Lower lobe of right lung (tissue), 2 donors: Measurements from ENCODE around the gene PELI2. TPM values are rescaled to one million over a fixed set of nuclear protein-coding genes. Genes with fewer than 3 reads are reported as not detected.

ENCODE experiments used
- ATAC-seq, 2 donors: fragments of 200-7000 bp; cut with Tn5 transposase; one replicate each; pipeline ENCODE4 v1.9.1; 2020 to 2022; ENCODE audit warnings: mild to moderate bottlenecking in 2 of 2, moderate library complexity in 2 of 2
- DNase-seq: peaks from one replicate; pipeline ENCODE4 v3.0.0-alpha.2; 2020
- H3K27ac ChIP-seq: fragments of 200-600 bp; one replicate; pipeline ENCODE4 v1.8.0; 2022
- H3K27me3 ChIP-seq: fragments of 200-600 bp; one replicate; pipeline ENCODE4 v1.8.0; 2022; ENCODE audit warnings: low read depth
- H3K36me3 ChIP-seq: fragments of 200-600 bp; one replicate; pipeline ENCODE4 v1.8.0; 2022; ENCODE audit warnings: mild to moderate bottlenecking
- H3K4me1 ChIP-seq: fragments of 200-600 bp; one replicate; pipeline ENCODE4 v1.8.0; 2022
- H3K4me3 ChIP-seq: fragments of 200-600 bp; one replicate; pipeline ENCODE4 v1.8.0; 2022; ENCODE audit warnings: mild to moderate bottlenecking
- H3K9me3 ChIP-seq: fragments of 200-600 bp; one replicate; pipeline ENCODE4 v1.8.0; 2022
- CTCF ChIP-seq: fragments of 200-600 bp; IDR thresholded peaks from one replicate; pipeline ENCODE4 v1.8.0; 2022; ENCODE audit warnings: antibody characterized with exemption, mild to moderate bottlenecking
- intact Hi-C: fragments of 100-400 bp; cut with DNase I; formaldehyde crosslinking; loops from one replicate; pipeline ENCODE4 v1.11.0; 2022
- total RNA-seq: library from RNA; stranded (reverse); fragmentation: NEBNext Ultra II Directional; extraction: Animal tissue kit (Norgen Biotek cat#: 25700); gene quantifications from one replicate; pipeline ENCODE4 v1.2.1, GENCODE V29; 2021
- donor health status: DM: no; HTN: yes; CAD: no; lungs with severe emphysema.

PELI2 gene
- total RNA-seq, 1 donor from 2014 or later: 22.2 TPM

- DNase-seq (no peak), ATAC-seq (no peak)
- H3K4me3 ChIP-seq: no peak overlapping the region
- peaks cover 31% of the 10 kb centered on the region for H3K4me1 ChIP-seq
- no peaks in the 10 kb centered on the region for H3K9me3 ChIP-seq
- no peak overlapping the region for H3K27ac ChIP-seq
- no peaks in the 10 kb centered on the region for H3K27me3 ChIP-seq
- intact Hi-C loops: no loop called here
- TF ChIP-seq CTCF: no peak
- H3K36me3 ChIP-seq: no peaks in the 10 kb centered on the region
Measured at GRCh38 chr14:56136571-56137452, 18.6 kb downstream of the PELI2 start.

DNA sequence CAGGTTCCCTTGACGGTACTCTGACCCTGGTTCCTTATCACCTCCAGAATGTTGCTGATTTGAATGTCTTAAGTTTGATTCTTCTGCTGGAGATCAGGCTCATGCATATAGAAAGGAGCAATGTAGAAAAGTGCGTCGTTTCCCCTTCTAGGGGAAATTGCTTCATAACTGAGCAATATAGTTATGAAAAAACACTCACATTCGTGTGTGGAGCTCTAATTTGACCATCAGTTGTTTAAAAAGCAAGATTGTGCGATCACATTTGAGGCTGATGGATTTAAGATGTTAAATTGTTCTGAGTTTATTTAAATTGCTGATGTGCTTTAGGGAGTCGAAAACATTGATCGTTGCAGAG lies 19.2 kb downstream of the PELI2 start:
- H3K36me3 ChIP-seq: no peaks in the 10 kb centered on the region
- intact Hi-C loops: no loop called here
- no peak overlapping the region for H3K4me3 ChIP-seq
- no peak for TF ChIP-seq CTCF
- H3K4me1 ChIP-seq: peaks cover 24% of the 10 kb centered on the region
- DNase-seq (no peak), ATAC-seq (no peak)
- H3K27ac ChIP-seq: no peak overlapping the region
- no peaks in the 10 kb centered on the region for H3K27me3 ChIP-seq
- H3K9me3 ChIP-seq: no peaks in the 10 kb centered on the region

DNA sequence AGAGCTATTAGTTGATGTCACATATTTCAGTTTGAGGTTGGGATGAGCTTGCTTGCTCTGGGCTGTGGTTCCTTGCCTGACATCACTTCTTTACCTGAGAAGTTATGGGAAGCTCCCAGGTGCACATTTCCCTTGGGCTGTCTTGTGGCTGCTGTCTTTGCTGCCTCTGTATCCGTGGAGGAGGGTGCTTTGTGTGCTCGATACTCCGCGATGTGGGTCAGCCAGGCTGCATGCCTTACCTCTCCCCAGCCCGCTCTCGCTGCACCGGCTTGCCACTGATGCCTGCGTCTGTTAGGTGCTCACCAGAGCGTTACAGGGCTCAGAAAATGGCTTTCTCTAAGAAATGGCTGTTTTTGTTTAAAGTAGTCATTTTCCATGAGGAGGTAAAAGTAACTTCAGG lies 19.6 kb downstream of the PELI2 start:
- intact Hi-C loops: no loop called here
- H3K4me3 ChIP-seq: no peak overlapping the region
- no peaks in the 10 kb centered on the region for H3K9me3 ChIP-seq
- TF ChIP-seq CTCF: no peak
- H3K27ac ChIP-seq: no peak overlapping the region
- ATAC-seq: no peak
- no peaks in the 10 kb centered on the region for H3K36me3 ChIP-seq
- no peak for DNase-seq
- no peaks in the 10 kb centered on the region for H3K27me3 ChIP-seq
- H3K4me1 ChIP-seq: peaks cover 23% of the 10 kb centered on the region

DNA sequence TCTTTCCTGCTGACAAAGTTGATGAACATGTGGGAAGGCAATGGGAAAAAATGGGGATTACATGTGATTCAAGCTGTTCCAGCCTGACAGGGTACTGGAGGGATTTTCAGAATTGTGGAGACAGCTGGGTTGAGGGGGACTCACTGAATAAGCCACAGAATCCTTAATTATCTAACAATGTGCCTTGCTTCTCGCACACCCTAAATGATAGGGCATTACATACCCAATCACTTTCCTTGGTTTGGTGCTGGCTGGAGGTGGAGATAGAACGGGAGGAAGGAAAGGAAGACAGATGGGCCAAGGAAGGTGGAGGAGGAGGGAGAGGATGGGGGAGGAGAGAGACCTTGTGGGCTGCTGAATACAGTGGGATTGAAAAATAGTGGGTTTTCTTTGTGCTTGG lies 20.7 kb downstream of the PELI2 start:
- intact Hi-C loops: no loop called here
- H3K4me3 ChIP-seq: no peak overlapping the region
- peaks cover 15% of the 10 kb centered on the region for H3K4me1 ChIP-seq
- no peaks in the 10 kb centered on the region for H3K27me3 ChIP-seq
- H3K9me3 ChIP-seq: no peaks in the 10 kb centered on the region
- H3K36me3 ChIP-seq: no peaks in the 10 kb centered on the region
- TF ChIP-seq CTCF: no peak
- DNase-seq (no peak), ATAC-seq (no peak)
- no peak overlapping the region for H3K27ac ChIP-seq

GRCh38 chr14:56142314-56142713 lies 24.1 kb downstream of the PELI2 start:
- intact Hi-C loops: no loop called here
- Histone ChIP-seq H3K9me3 (no peaks in the 10 kb centered on the region), H3K27me3 (no peaks in the 10 kb centered on the region), H3K4me3 (no peak overlapping the region), H3K4me1 (peaks cover 6% of the 10 kb centered on the region), H3K27ac (no peak overlapping the region), H3K36me3 (no peaks in the 10 kb centered on the region)
- DNase-seq (no peak), ATAC-seq (no peak)
- TF ChIP-seq CTCF: no peak
